ENCODE results near the gene TXNRD2.

The TXNRD2 gene

DNA sequence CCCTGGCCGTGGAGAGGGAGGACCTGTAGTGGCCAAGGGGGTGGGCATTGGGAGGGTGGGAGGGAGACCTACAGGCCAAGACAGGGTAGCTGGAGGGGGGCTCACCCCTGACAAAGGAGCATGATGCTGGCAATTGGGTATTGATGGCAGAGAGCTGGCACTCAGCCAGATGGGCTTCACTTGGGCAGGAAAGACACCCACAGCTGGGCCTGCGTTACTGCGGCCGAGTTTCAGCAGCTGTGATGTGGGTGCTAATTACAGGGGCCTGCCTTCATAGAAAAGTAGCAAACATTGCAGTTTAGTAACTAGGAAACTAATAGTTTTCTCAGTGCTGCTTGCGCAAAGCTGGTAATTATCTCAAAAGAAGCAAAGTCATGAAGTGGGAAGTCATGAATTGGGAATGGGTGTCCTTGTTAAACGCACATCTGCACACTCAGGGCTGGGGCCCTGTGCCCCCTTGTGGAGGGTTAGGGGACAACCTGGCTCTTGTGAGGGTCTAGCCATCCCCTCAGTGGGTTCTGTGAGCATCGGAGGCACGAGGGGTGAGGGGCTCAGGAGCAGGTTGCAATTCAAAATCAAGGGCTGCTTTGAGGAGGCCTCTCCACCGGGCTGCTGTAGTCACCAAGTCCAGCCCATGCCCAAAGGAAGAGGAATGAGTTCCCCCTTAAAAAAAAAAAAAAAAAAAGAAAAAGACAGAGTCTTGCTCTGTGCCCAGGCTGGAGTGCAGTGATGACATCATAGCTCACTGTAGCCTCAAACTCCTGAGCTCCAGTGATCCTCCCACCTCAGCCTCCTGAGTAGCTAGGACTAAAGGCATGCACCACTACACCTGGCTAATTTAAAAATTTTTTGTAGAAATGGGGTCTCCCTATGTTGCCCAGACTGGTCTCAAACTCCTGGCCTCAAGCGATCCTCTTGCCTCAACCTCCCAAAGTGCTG is 24.4 kb upstream of the TXNRD2 start:
- DNase-seq = peak in 2 of 3 donors; percentile 28 to 33

- DNase-seq = no peak
Measured at GRCh38 chr22:19964701-19965386, 23.2 kb upstream of the TXNRD2 start.

GRCh38 chr22:19963863-19964642 is 22.4 kb upstream of the TXNRD2 start:
- no peak for DNase-seq

DNA sequence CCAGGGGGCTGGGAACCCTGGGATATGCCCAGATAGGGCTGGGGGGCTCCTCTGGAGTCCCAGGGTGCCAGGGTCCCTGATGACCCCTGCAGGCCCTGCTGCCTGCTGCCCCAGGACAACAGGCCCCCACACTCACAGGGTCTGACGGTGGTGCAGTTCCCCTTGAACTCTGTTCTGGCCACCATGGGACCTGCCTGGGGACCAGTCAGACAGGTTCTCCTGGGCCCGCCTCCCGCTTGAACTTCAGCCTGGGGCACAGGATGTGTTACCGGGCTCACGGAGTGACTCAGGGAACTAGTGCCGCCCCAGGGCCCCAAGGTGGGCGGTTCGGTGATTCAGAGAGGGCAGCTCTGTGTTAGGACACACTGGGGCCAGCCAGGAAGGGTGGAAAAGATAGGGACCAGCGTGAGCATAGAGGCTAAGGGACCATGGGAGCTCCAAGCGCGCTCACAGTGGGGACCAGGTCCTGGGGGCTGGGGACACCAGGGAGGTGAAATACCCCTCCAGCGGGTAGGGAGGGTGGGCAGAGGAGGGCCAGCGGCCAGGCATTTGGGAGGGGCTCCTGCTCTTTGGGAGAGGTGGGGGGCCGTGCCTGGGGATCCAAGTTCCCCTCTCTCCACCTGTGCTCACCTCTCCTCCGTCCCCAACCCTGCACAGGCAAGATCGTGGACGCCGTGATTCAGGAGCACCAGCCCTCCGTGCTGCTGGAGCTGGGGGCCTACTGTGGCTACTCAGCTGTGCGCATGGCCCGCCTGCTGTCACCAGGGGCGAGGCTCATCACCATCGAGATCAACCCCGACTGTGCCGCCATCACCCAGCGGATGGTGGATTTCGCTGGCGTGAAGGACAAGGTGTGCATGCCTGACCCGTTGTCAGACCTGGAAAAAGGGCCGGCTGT is 21.5 kb upstream of the TXNRD2 start:
- DNase-seq = peak in 2 of 3 donors; percentile 43 to 78

DNA sequence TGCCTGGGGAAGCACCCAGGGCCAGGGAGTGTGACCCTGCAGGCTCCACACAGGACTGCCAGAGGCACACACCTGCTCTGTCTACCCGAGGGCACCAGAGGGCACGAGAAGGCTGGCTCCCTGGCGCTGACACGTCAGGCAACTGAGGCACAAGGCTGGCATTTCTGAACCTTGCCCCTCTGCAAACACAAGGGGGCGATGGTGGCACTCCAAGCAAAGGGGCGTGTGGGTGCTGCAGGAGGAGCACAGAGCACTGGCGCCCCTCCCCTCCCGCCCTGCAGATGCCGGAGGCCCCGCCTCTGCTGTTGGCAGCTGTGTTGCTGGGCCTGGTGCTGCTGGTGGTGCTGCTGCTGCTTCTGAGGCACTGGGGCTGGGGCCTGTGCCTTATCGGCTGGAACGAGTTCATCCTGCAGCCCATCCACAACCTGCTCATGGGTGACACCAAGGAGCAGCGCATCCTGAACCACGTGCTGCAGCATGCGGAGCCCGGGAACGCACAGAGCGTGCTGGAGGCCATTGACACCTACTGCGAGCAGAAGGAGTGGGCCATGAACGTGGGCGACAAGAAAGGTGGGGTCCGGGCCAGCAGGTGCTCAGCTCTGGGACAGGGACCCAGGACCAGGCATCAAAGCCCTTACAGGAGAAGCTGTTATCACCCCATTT is 20.8 kb upstream of the TXNRD2 start:
- peak; percentile 69 to 80 (median 77) for DNase-seq

DNA sequence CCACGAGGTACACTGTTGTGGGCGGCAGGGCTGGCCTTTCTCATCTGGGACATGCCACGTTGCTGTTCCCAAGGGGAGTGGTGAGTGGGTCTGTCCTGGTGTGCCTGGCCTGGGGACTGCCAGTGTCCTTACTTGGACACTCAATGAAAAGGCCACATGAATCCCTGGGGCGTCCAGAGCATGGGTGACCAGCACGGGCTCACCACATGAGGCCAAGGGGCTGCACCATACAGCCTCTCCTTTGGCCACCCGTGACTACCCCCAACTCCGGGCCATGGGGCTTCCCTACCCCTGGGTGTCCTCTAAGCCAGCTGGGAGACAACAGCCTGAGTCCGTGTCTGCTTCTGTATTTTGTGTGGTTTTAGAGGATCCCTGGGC is 20.2 kb upstream of the TXNRD2 start:
- no peak for DNase-seq

GRCh38 chr22:19961201-19961580 is 19.6 kb upstream of the TXNRD2 start:
- DNase-seq = peak in 1 of 3 donors; percentile 74

DNA sequence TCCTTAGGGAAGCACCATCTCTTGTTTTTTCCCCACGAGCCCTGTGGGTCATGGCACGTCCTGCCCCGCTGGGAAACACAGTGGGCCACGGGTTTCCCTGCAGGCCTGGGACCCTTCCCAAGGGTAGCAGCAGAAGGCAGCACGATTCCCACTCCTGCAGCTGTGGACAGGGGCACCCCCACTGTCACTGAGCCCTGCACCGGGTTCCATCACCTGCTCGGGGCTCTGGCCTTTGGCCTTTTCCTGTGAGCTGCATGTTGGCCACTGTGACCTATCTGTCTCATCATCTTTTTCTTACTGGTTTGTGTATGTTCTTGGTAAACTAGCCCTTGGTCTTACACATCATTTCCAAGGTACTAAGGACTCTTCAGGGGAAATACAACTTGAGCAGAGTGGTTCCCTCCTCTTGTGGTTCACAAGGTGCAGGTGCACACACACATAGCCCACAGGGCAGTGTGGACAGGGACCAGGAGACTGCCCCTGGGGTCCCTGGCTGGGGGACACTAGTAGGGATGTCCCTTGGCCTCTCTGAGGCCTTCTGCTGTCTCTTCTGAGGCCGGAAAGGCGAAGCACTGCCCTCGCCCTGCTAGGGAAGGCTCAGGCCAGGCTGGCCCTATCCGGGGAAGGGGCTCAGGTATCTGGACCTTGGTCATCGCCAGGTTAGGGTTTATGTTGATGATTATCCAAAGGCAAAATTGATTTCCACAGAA is 19.0 kb upstream of the TXNRD2 start:
- DNase-seq = no peak

- DNase-seq = no peak
Measured at GRCh38 chr22:19959587-19960490, 18.2 kb upstream of the TXNRD2 start.

DNA sequence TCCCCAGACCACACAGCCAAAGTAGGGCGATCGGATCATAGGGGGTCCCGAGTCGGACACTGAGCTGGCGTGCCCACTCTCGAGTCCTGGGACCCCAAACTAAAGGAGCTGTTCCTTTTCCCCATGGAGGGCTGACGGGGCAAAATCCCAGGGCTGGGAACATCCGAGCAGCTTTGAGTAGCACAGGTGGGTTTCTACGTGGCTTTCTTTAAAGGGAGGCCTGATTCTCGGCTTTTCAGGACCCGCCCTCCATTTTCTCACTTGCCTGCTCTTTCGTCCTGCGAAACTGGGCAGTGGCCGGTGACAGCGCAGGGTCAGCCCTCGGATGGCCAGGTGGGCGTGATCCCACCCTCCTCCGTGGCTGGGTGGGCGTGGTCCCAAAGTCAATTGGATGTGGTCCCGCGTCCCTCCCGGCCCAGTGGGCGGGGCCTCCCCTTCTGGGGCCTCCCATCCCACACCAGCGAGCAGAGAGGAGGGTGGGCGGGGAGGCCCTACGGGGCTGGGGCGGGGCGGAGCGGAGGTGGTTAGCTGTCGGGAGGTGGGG is 17.5 kb upstream of the TXNRD2 start:
- DNase-seq = peak; percentile 27 to 57 (median 35)

GRCh38 chr22:19958083-19959042 is 16.7 kb upstream of the TXNRD2 start:
- DNase-seq = no peak

DNA sequence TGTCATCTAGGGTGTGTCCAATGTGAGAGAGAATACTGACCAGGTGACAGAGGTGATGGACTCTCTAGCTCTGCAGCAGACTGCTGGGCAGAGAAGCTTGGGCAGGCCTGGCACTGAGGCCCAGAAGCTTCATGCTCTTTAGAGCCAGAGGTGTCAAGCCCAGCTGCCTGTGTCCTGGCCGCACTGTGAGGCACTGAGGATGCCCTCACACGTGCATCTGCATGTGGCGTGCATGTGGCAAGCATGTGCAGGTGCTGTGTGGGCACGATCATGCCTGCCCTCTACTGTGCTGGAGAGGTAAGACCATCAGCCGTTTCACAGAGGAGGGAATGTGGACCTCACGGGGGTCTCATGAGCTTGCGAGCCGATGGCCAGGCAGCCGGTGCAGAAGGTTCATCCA is 15.8 kb upstream of the TXNRD2 start:
- DNase-seq = no peak

GRCh38 chr22:19955241-19956128 is 13.9 kb upstream of the TXNRD2 start:
- DNase-seq = no peak

GRCh38 chr22:19951346-19951745 is 9.7 kb upstream of the TXNRD2 start:
- no peak for DNase-seq

GRCh38 chr22:19948057-19948760 is 6.6 kb upstream of the TXNRD2 start:
- DNase-seq = no peak
